ENCODE measurements around the gene ATP5F1C. TPM values are rescaled to one million over a fixed set of nuclear protein-coding genes. Genes with fewer than 3 reads are reported as not detected.

Gene ATP5F1C
- total RNA-seq, 1 donor from 2014 or later: 163 TPM

DNA sequence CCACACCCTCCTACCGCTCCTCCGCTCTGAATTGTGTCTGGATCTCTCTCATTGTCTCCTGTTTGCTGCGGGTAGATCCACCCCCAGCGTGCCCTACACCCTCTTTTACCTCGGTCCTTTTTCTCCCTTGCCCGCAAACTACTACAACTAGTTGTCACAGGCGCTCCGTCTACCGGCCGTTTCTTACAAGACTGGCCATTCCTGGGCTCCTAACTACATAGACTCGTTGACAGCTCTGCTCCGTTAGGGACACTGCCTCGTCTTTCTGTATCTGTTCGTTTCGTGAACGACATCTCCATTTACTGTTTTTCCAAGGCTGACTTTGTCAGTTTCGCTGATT, 31.1 kb downstream of the ATP5F1C start:
- TF ChIP-seq CTCF (IDR thresholded peaks at IDR 0.05): peak; percentile 31
- H3K36me3 ChIP-seq: peaks cover 15% of the 10 kb centered on the region
- H3K4me1 ChIP-seq: peaks cover 16% of the 10 kb centered on the region
- DNase-seq: no peak
- intact Hi-C loops (cut with DNase I): no loop called here
- no peaks in the 10 kb centered on the region for H3K27me3 ChIP-seq
- H3K4me3 ChIP-seq: peak overlapping the region; percentile 82
- H3K27ac ChIP-seq: peak overlapping the region; percentile 62
- ATAC-seq: peak; percentile 61
- no peaks in the 10 kb centered on the region for H3K9me3 ChIP-seq

- DNase-seq: no peak
- H3K4me3 ChIP-seq: no peak overlapping the region
- H3K27me3 ChIP-seq: no peaks in the 10 kb centered on the region
- peaks cover 35% of the 10 kb centered on the region for H3K36me3 ChIP-seq
- H3K4me1 ChIP-seq: peaks cover 12% of the 10 kb centered on the region
- TF ChIP-seq CTCF (IDR thresholded peaks at IDR 0.05): no peak
- no peak for ATAC-seq
- no peaks in the 10 kb centered on the region for H3K9me3 ChIP-seq
- intact Hi-C loops (cut with DNase I): no loop called here
- no peak overlapping the region for H3K27ac ChIP-seq
Observed at GRCh38 chr10:7824251-7824650, 36.3 kb downstream of the ATP5F1C start.

- Histone ChIP-seq H3K27ac (no peak overlapping the region), H3K9me3 (no peaks in the 10 kb centered on the region), H3K27me3 (no peaks in the 10 kb centered on the region), H3K36me3 (peaks cover 30% of the 10 kb centered on the region), H3K4me3 (no peak overlapping the region), H3K4me1 (no peaks in the 10 kb centered on the region)
- intact Hi-C loops (cut with DNase I): no loop called here
- no peak for TF ChIP-seq CTCF (IDR thresholded peaks at IDR 0.05)
- DNase-seq (no peak), ATAC-seq (no peak)
Observed at GRCh38 chr10:7826971-7827370, 39.0 kb downstream of the ATP5F1C start.

DNA sequence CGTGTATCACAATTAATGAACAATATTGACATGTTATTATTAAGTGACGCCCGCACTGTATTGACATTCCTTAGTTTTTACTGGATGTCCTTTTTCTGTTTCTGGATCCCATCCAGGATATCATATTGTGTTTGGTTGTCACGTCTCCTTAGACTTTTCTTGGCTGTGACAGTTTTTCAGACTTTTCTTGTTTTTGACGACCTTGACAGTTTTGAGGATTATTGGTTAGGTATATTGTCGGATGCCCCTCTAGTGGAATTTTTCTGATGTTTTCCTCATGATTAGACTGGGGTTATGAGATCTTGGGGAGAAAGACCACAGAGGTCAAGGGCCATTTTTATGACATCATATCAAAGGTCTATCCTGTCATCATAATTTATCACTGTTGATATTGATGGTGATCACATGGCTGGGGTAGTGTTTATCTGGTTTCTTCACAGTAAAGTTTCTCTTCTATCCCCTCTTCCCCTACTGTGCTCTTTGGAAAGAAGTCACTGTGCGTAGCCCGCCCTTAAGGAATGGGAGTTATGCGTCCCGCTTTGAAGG, 41.4 kb downstream of the ATP5F1C start:
- no peak overlapping the region for H3K27ac ChIP-seq
- H3K4me1 ChIP-seq: no peaks in the 10 kb centered on the region
- no peak for TF ChIP-seq CTCF (IDR thresholded peaks at IDR 0.05)
- intact Hi-C loops (cut with DNase I): no loop called here
- no peak overlapping the region for H3K4me3 ChIP-seq
- H3K9me3 ChIP-seq: no peaks in the 10 kb centered on the region
- ATAC-seq (no peak), DNase-seq (no peak)
- no peaks in the 10 kb centered on the region for H3K27me3 ChIP-seq
- H3K36me3 ChIP-seq: peaks cover 17% of the 10 kb centered on the region

DNA sequence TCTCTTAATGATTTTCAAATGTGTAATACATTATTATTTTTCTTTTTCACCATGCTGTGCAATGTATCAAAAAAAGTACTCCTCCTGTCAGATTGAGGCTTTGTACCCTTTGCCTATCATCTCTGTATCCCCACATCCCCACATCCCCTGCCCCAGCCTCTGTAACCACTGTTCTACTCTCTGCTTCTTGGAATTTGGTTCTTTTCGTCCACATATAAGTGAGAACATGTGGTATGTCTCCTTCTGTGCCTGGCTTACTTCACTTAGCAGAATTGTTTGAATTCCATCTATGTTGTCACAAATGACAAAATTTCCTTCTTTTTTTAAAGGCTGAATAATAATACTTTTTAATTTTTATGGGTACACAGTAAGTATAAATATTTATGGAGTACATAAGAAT, 44.1 kb downstream of the ATP5F1C start:
- intact Hi-C loops (cut with DNase I): no loop called here
- Histone ChIP-seq H3K36me3 (no peaks in the 10 kb centered on the region), H3K27ac (no peak overlapping the region), H3K27me3 (no peaks in the 10 kb centered on the region), H3K4me1 (no peaks in the 10 kb centered on the region), H3K4me3 (no peak overlapping the region), H3K9me3 (no peaks in the 10 kb centered on the region)
- DNase-seq: no peak
- no peak for TF ChIP-seq CTCF (IDR thresholded peaks at IDR 0.05)
- no peak for ATAC-seq

DNA sequence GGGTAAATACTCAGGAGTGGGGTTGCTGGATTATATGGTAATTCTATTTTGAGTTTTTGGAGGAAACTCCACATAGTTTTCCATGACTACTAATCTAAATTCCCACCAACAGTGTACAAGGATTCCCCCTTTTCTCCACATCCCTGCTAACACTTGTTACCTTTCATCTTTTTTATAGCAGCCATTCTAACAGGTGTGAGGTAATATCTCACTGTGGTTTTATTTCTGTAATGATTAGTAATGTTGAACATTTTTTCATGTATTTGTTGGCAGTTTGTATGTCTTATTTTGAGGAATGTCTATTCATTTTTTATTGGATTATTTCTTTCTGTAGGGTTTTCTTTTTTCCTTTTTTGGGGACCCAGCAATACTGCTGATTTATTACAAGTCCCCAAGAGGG, 45.2 kb downstream of the ATP5F1C start:
- Histone ChIP-seq H3K36me3 (no peaks in the 10 kb centered on the region), H3K4me1 (no peaks in the 10 kb centered on the region), H3K27ac (no peak overlapping the region), H3K4me3 (no peak overlapping the region), H3K9me3 (no peaks in the 10 kb centered on the region), H3K27me3 (no peaks in the 10 kb centered on the region)
- no peak for TF ChIP-seq CTCF (IDR thresholded peaks at IDR 0.05)
- ATAC-seq: no peak
- no peak for DNase-seq
- intact Hi-C loops (cut with DNase I): no loop called here
